ENCODE results near the gene PFDN6.
"Not testable (repeated sequence)": the region's sequence is repeated elsewhere in the genome, so short reads cannot be mapped to it uniquely, and the experiment has no call there.

The PFDN6 gene

GRCh38 chr6:33273924-33274902 is 15.2 kb upstream of the PFDN6 start:
- no peak for DNase-seq (ENCODE audit: low read depth)

- not testable (repeated sequence) for DNase-seq (ENCODE audit: low read depth)
These were observed 13.4 kb upstream of the PFDN6 start for GRCh38 chr6:33275795-33276580.

DNA sequence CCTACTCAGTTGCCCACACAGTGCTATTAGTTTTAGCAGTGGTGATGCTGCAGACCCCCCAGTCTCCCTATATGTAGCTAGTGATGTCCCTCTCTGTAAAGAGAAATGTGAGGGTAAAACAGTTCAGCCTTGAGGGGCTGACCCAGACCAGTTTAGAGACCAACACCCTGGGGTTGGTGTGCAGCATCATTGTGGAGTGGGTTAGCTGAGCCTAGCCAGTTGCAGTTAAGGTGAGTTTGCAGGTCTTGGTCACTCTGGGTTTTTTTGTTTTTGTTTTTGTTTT is 12.9 kb upstream of the PFDN6 start:
- DNase-seq (ENCODE audit: low read depth): no peak

GRCh38 chr6:33276864-33277662 is 12.3 kb upstream of the PFDN6 start, which contains the start of gene B3GALT4:
Gene B3GALT4 (plus strand): TSS chr6:33277123. CDS start chr6:33277420, 297 bp downstream.
- peak; percentile 75 for DNase-seq (ENCODE audit: low read depth)

DNA sequence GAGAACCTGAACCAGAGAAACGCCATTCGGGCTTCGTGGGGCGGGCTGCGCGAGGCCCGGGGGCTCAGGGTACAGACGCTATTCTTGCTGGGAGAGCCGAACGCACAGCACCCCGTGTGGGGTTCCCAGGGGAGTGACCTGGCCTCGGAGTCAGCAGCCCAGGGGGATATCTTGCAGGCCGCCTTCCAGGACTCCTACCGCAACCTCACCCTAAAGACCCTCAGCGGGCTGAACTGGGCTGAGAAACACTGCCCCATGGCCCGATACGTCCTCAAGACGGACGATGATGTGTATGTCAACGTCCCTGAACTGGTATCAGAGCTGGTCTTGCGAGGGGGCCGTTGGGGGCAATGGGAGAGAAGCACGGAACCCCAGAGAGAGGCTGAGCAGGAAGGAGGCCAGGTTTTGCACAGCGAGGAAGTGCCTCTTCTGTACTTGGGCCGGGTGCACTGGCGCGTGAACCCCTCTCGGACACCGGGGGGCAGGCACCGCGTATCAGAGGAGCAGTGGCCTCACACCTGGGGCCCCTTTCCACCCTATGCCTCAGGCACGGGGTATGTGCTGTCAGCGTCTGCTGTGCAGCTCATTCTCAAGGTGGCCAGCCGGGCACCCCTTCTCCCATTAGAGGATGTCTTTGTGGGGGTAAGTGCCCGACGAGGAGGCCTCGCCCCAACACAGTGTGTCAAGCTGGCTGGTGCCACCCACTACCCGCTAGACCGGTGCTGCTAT is 11.6 kb upstream of the PFDN6 start:
- DNase-seq (ENCODE audit: low read depth): no peak

DNA sequence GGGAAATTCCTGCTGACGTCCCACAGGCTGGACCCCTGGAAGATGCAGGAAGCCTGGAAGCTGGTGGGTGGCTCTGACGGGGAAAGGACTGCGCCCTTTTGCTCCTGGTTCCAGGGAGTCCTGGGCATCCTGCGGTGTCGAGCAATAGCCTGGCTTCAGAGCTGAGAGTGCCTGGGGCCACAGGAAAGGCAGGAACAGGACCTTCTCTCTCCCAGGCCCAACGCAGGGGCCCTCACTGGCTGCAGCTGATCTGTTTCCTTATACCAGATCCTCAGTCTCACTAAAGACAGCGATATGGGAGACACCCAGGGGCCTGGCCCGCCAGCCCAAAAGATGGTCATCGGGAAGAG is 11.0 kb upstream of the PFDN6 start:
- DNase-seq (ENCODE audit: low read depth): no peak

DNA sequence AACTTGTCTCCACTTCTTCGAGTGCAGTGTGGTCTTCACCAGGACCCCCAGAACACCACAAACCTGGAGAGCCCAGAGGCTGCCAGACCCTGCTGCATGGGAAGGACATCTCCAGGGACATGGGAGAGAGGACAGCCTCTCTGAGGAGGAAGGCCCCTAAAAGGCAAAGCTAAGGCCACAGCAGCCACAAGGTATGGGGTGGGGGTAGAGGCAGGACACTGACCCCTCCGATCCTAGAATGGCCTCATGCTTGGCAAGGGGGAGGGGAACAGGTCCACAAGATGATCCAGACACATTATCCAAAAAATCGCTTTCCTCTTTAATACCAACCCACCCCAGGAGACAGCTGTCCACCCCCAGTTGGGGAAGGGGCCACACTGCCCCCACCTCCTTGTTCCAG is 10.6 kb upstream of the PFDN6 start:
- no peak for DNase-seq (ENCODE audit: low read depth)

DNA sequence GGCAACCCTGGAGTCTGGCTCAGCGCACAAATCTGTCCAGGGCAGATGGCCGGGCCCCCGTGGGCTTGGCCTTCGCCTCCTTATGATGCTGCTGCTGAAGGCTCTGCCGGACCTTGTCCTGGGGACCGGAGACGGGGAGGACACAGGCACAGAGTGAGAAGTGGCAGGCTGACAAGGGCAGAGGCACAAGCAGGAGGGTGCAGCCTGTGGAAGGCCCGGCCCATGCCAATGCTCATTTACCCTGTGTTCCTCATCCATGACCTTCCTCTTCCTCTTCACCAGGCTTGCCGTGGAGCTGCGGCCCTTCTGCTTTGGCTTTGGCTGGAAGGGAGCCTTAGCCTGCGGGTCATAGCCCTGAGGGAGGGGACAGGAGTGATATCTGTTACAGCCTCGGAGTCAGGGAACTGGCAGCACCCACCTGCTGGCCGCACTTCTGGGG is 10.1 kb upstream of the PFDN6 start:
- DNase-seq (ENCODE audit: low read depth): no peak

GRCh38 chr6:33279971-33280511 is 9.4 kb upstream of the PFDN6 start:
- DNase-seq (ENCODE audit: low read depth): peak; percentile 50

GRCh38 chr6:33280539-33280938 is 8.9 kb upstream of the PFDN6 start:
- DNase-seq (ENCODE audit: low read depth): no peak

DNA sequence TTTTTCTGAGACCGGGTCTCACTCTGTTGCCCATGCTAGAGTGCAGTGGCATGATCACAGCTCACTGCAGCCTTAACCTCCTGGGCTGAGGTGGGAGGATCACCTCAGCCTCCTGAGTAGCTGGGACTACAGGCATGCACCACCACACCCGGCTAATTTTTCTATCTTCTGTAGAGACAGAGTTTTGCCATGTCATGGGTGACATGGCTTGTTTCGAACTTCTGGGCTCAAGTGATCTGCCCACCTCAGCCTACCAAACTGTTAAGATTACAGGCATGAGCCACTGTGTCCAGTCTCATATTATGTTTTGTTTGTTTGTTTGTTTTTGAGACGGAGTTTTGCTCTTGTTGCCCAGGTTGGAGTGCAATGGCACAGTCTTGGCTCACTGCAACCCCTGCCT is 4.2 kb upstream of the PFDN6 start:
- DNase-seq (ENCODE audit: low read depth): not testable (repeated sequence)

- no peak for DNase-seq (ENCODE audit: low read depth)
These were observed 2.2 kb upstream of the PFDN6 start for GRCh38 chr6:33286946-33287914.

GRCh38 chr6:33288141-33288920 is 1.1 kb upstream of the PFDN6 start:
- no peak for DNase-seq (ENCODE audit: low read depth)

GRCh38 chr6:33289784-33290315 is 449 bp downstream of the PFDN6 start:
- no peak for DNase-seq (ENCODE audit: low read depth)

DNA sequence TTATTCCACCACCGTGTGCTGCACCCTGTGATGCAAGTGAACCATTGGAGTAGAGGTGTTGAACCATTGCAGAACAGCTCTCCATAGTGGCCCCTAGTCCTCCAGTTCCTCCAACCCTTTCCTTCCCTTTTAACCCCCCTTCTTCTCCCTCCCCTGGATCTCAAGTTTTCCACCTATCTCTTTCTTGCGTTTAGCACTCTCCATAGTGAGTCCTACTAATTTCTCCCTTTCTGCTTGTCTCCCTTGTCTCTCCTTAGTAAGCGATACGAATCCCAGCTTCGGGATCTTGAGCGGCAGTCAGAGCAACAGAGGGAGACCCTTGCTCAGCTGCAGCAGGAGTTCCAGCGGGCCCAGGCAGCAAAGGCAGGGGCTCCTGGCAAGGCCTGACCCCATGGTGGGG is 1.1 kb downstream of the PFDN6 start:
- no peak for DNase-seq (ENCODE audit: low read depth)

- no peak for DNase-seq (ENCODE audit: low read depth)
These were observed 3.7 kb downstream of the PFDN6 start for GRCh38 chr6:33292996-33293682.

GRCh38 chr6:33294086-33294823 is 4.9 kb downstream of the PFDN6 start:
- DNase-seq (ENCODE audit: low read depth): no peak
